Islet precursor cell (in vitro differentiated cells): Measurements from ENCODE around the gene BAIAP3.
A peak's percentile ranks its signal among the peaks of the same experiment; 100 is the strongest.
"Not testable (repeated sequence)": the region's sequence is repeated elsewhere in the genome, so short reads cannot be mapped to it uniquely, and the experiment has no call there.

Experiments used
- DNase-seq: peaks from one replicate; pipeline ENCODE4 v3.0.0-alpha.2; 2018

BAIAP3 gene

DNA sequence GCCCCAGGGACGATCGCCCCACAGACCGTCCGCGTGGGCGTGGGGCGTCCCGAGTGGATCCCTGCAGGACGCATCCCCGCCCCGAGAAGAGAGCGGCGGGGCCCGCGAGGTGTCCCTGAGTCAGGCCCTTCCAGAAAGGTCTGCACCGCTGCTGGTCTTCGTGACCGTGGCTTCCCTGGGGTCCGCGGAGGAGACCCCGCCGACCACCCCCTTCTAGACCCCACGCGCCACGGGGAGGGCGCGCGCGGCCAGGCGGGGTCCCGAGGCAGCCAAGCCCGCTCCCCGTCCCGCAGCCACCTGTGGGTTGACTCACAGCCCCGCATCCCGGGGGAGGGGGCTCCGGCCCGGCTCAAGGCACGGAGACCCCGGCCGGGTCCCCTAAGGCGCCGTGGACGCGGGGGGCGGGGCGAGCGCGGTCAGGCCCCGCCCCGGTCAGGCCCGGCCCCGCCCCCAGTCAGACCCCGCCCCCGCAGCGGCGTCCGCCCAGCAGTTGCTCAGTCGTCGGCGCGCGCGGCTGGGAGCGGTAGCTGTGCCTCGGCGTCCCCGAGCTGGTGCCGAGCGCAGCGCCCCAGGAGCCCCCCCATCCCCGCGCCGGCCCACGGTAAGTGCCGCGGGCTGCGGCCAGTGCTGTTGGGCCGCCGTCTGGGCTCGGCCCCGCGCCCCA is at the start of gene BAIAP3:
Gene BAIAP3, plus strand, starts transcription at position 497 of the 664 bp plus-strand sequence. CDS start 4,905 bp downstream, outside the sequence.
- no peak for DNase-seq

GRCh38 chr16:1283996-1284616 is 49.3 kb upstream of the BAIAP3 start:
- no peak for DNase-seq

- no peak for DNase-seq
Observed at GRCh38 chr16:1285669-1286512, 47.6 kb upstream of the BAIAP3 start.

DNA sequence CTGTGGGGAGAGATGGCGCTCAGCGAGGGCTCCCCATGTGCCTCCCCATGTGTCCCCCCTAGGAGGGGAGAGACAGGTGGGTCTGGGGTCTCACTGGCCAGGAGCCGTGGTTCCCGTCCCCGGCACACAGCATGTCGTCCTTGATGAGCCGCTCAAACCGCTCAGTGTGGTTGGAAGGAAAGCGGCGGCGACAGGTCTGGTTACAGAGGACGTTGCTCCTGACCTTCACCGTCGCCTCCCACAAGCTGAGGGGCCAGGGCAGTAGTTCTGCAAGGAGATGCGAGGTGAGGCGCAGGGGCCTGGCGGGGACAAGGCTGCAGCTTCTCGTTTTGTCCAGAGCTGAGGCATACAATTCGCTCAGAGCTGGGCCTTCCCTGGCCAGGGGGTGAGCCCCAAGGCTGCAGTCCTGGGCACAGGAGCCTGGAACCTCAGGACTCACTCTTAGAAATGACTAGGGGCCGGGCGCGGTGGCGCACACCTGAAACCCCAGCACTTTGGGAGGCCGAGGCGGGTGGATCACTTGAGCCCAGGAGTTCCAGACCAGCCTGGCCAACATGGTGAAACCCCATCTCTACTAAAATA is 46.8 kb upstream of the BAIAP3 start:
- no peak for DNase-seq

DNA sequence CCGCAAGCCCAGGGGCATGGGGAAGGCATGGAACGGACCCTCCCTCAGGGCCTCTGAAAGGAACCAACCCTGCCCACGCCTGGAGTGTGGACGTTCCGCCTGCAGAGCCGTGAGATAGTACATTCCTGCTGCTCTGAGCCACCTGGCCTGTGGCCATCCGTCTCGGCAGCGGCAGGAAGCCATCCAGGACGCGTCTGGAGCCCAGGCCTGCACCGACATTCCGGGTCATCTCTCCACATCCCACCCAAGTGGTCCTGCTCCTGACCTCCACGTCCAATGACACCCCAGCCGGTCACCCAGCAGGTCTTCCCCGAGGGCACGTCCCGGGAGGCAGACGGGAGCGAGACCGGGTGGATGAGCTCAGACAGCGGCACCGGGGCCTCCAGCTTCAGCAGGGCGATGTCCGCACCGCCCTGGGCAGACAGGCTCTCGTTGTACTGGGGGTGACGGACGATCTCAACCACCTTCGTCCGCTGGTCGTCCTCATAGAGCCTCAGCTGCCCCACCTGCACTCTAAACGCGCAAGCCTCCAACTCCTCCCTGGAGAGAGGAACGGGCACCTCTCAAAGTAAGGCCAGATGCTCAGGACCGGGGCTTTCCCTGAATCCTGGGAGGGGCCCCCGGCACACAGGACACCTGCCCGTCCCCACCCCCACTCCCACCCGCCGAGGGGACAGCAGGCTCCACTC is 45.3 kb upstream of the BAIAP3 start:
- peak; percentile 80 for DNase-seq

GRCh38 chr16:1288813-1289476 is 44.5 kb upstream of the BAIAP3 start:
- DNase-seq, result peak; percentile 74

GRCh38 chr16:1289477-1289866 is 44.0 kb upstream of the BAIAP3 start:
- no peak for DNase-seq

DNA sequence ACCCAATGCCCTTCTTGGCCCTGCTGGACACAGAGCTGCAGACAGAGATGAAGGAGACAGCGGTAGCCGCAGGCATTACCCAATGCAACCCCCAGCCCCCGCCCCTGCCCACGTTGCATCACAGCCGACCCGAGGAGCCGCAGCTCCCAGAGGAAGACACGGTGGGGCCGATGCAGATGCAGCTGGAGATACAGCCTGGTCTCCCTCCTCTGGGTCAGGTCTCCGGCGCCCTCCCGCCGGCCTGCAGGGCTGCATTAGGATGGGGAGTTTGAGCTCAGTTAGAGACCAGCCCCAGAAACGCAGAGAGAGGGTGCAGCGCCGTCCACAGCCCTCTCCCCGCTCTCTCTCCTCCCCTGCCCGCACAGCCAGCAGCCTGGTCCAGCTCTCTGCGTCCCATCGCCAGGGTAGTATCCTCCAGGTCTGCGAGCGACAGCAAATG is 43.4 kb upstream of the BAIAP3 start:
- peak; percentile 85 for DNase-seq

GRCh38 chr16:1290860-1291575 is 42.4 kb upstream of the BAIAP3 start:
- no peak for DNase-seq

- no peak for DNase-seq
Observed at GRCh38 chr16:1291576-1291974, 41.9 kb upstream of the BAIAP3 start.

GRCh38 chr16:1292208-1292607 is 41.2 kb upstream of the BAIAP3 start:
- not testable (repeated sequence) for DNase-seq

GRCh38 chr16:1292808-1293207 is 40.6 kb upstream of the BAIAP3 start:
- not testable (repeated sequence) for DNase-seq

- peak; percentile 81 for DNase-seq
Observed at GRCh38 chr16:1293921-1294656, 39.4 kb upstream of the BAIAP3 start.

DNA sequence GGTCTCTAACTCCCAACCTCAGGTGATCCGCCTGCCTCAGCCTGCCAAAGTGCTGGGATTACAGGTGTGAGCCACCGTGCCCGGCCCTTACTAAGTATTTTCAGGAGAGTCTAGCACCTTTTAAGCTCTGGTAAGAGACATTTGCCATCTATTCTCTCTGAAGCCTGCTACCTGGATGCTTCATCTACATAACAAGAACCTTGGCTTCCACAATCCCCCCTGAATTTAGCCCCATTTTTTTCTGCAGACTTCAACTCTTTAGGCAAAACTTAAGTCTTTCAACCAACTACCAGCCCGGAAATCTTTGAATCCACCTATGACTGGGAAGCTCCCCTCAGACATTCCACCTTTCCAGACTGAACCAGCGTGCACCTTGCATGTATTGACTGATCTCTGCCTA is 38.0 kb upstream of the BAIAP3 start:
- DNase-seq, result no peak

- not testable (repeated sequence) for DNase-seq
Observed at GRCh38 chr16:1296688-1297017, 36.8 kb upstream of the BAIAP3 start.

DNA sequence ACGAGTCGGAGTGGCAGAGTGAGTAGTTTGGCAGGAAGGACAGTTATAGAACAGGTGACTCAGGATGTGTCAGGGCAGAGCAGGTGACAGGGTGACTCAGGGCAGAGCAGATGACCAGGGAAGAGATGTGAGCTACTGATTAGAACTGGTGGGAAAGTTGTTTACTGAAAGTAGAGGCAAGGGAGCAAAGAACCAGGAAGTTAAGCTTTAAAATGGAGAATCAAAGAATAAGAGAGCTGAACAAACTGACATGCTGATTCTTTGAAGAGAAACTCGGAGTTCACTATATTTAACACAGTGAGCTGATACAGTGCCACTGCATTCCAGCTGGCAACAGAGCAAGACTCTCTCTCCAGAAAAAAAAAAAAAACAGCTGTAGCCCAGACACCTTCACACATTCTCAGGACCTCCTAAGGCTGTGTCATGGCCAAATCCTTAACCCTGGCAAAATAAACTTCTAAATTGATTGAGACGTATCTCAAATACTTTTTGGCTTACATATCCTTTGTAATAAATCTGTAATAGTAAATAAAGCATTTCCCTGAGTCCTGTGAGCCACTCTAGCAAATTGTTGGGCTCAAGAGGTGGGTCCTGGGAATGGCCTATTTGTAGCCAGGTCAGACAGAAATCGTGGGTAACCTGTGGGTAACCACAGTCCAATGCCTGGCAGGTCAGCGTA is 36.3 kb upstream of the BAIAP3 start:
- DNase-seq, result peak; percentile 94

DNA sequence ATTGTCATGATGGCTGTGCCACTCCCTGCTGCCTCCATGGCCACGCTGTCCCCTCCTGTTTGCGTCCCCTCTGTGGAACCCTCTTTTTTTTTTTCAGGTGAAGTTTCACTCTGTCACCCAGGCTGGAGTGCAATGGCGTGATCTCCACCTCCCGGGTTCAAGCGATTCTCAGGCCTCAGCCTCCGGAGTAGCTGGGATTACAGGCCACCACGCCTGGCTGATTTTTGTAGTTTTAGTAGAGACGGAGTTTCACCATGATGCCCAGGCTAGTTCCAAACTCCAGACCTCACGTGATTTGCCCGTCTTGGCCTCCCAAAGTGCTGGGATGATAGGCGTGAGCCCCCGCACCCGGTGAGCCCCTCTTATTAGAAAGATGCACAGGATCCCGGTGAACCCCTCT is 35.0 kb upstream of the BAIAP3 start:
- no peak for DNase-seq

GRCh38 chr16:1299012-1299867 is 34.2 kb upstream of the BAIAP3 start:
- DNase-seq, result no peak

DNA sequence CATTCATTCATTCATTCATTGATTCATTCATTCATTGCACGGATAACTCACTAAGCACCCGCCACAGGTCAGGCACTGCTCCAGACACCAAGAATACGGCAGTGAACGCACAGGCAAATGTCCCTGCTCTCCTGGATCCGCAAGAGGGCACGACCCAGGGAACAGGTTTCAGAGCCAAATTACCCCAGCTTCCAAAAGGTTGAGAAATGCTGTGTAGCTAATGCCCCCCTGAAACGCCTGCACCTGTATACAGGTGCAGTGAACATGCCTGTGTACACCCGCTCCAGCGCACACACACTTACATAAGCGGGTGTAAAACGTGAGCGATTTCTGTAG is 33.6 kb upstream of the BAIAP3 start:
- no peak for DNase-seq
